ENCODE data around the gene OGA. TPM values are rescaled to one million over a fixed set of nuclear protein-coding genes. Genes with fewer than 3 reads are reported as not detected.
A peak's percentile ranks its signal among the peaks of the same experiment; 100 is the strongest.

The OGA gene
- total RNA-seq, 1 donor from 2014 or later: 96.4 TPM

DNA sequence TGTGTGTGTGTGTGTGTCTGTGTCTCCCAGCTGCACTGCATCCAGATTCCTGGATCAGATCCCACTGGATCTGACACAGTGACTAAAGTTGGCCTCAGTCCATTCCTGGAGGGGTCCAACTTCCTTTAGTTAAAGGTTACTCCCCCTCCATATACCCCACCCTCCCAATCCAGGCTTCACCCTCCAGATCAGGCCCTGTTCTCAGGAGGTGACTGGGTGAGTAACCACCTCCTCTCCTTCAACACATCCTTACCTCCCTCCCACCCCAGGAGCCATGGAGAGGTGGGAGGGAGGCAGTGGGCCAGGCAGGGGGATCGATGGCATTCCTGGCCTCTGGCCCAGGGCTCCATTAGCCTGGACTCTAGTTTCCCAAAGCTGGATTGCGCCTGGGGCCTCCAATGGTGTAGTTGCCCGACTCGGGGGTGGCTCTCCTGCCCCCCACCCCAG lies 14.1 kb upstream of the OGA start:
- H3K4me3 ChIP-seq (ENCODE audit: low read depth, low read length): no peak overlapping the region
- no peak for DNase-seq (ENCODE audit: low read depth)
- TF ChIP-seq, protein P1, sequence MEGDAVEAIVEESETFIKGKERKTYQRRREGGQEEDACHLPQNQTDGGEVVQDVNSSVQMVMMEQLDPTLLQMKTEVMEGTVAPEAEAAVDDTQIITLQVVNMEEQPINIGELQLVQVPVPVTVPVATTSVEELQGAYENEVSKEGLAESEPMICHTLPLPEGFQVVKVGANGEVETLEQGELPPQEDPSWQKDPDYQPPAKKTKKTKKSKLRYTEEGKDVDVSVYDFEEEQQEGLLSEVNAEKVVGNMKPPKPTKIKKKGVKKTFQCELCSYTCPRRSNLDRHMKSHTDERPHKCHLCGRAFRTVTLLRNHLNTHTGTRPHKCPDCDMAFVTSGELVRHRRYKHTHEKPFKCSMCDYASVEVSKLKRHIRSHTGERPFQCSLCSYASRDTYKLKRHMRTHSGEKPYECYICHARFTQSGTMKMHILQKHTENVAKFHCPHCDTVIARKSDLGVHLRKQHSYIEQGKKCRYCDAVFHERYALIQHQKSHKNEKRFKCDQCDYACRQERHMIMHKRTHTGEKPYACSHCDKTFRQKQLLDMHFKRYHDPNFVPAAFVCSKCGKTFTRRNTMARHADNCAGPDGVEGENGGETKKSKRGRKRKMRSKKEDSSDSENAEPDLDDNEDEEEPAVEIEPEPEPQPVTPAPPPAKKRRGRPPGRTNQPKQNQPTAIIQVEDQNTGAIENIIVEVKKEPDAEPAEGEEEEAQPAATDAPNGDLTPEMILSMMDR (IDR thresholded peaks at IDR 0.05; ENCODE audit: insufficient read depth, low read length, severe bottlenecking): no peak
- peaks cover 1% of the 10 kb centered on the region for H3K36me3 ChIP-seq (ENCODE audit: control insufficient read depth, insufficient read depth, low read length)
- no peaks in the 10 kb centered on the region for H3K27me3 ChIP-seq (ENCODE audit: control insufficient read depth, insufficient read depth, low read length)
- FAIRE-seq: no peak

DNA sequence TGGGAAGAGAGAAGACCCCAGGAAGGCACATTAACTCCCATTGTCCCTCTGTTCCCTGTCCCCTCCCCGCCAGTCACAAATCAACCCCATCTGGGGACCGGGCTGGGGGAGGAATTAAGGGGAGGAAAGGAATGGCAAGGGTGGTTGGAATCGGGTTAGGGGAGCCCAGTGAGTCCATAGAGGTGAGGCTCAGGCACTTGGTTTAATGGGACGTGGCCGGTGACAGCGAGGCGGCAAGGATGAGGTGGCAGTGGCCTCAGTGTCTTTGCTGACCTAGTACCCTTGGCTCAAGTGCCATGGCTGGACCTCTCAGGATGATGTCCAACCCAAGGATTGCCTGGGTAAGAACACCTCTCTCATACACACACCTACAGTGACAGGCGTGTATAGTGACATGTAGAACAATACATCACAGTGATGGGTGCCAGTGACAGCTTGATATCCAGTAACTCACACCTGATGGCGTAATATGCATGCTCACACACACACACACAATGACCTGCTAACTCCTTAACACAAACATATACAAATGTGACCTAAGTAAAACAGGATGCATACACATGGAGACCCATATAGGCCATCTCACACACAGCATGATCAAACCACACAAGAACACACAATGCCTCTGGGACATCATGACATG lies 13.0 kb upstream of the OGA start:
- H3K36me3 ChIP-seq (ENCODE audit: control insufficient read depth, insufficient read depth, low read length): peaks cover 1% of the 10 kb centered on the region
- FAIRE-seq: peak; percentile 95
- TF ChIP-seq, protein P1 (IDR thresholded peaks at IDR 0.05; ENCODE audit: insufficient read depth, low read length, severe bottlenecking): no peak
- H3K4me3 ChIP-seq (ENCODE audit: low read depth, low read length): peak overlapping the region; percentile 49
- no peak for DNase-seq (ENCODE audit: low read depth)
- H3K27me3 ChIP-seq (ENCODE audit: control insufficient read depth, insufficient read depth, low read length): no peaks in the 10 kb centered on the region

DNA sequence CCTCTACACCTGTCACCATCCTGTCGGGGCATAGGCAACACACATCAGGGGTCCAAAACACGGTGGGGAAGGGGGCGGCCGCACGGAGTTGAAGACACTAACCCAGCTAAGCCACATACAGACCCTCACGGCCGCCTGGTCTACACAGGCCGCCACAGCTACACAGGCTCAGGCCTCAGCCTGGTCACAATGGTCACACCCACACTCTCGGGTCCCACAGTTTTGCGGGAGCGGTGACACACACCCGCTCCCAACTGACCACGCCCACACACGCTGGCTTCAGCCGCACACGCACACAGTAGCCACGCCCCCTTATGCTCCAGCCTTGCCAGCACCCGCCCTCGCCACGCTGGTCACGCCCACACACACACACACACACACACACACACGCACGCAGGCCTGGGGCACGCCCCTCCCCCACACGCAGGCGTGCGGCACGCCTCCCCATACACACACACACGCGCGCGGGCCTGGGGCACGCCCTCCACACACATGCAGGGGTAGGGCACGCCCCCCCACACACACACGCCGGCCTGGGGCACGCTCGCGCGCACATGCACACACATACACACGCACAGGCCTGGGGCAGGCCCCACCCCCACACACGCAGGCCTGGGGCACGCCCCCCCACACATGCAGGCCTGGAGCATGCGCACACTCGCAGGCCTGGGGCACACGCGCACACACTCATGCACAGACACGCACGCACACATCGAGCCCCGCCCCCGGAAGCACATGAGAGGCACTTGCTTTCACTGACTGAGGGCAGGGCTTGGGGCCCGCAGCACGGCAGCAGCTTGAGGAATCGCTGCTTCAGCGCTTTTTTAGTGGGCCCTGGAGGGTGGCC lies 12.3 kb upstream of the OGA start:
- DNase-seq (ENCODE audit: low read depth) (peak; percentile 73), FAIRE-seq (peak; percentile 86)
- TF ChIP-seq, protein P1 (IDR thresholded peaks at IDR 0.05; ENCODE audit: insufficient read depth, low read length, severe bottlenecking): no peak
- Histone ChIP-seq H3K36me3 (ENCODE audit: control insufficient read depth, insufficient read depth, low read length) (peaks cover 1% of the 10 kb centered on the region), H3K4me3 (ENCODE audit: low read depth, low read length) (peak overlapping the region; percentile 49), H3K27me3 (ENCODE audit: control insufficient read depth, insufficient read depth, low read length) (no peaks in the 10 kb centered on the region)

DNA sequence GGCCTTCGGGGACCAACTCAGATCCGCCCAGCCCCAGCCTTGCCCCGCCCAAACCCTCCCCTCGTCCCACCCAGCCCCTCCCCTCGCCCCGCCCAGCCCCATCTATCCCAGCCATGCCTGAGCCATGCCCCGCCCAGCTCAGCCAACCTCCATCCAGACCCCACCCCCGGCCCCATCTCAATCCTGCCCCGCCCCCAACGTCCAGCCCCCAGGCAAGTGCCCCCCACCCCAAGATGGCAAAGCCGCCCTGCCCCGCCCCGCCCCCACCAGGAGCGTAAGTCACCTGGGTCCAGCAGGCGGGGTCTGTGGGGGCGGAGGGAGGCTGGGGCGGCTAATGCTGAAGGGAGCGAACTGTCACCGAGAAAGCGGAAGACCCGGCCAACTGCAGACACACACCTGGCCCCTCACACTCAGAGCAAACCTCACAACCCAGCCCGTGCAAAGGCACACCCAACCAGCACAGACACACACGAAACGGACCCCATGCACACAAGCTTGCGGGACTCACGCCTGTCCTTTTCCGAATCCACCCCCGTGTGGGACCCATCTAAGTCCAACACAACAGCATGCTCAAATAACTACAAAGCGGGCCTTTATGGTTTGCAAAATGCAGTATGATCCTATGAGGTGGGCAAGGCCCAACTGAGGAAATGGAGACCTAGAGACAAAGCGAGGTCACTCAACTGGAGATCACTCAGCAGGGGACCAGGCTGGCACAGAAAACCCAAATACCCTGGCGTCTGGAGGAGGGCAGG lies 11.5 kb upstream of the OGA start:
- Histone ChIP-seq H3K36me3 (ENCODE audit: control insufficient read depth, insufficient read depth, low read length) (peaks cover 1% of the 10 kb centered on the region), H3K4me3 (ENCODE audit: low read depth, low read length) (peak overlapping the region; percentile 49), H3K27me3 (ENCODE audit: control insufficient read depth, insufficient read depth, low read length) (no peaks in the 10 kb centered on the region)
- FAIRE-seq: no peak
- no peak for DNase-seq (ENCODE audit: low read depth)
- TF ChIP-seq, protein P1 (IDR thresholded peaks at IDR 0.05; ENCODE audit: insufficient read depth, low read length, severe bottlenecking): no peak

DNA sequence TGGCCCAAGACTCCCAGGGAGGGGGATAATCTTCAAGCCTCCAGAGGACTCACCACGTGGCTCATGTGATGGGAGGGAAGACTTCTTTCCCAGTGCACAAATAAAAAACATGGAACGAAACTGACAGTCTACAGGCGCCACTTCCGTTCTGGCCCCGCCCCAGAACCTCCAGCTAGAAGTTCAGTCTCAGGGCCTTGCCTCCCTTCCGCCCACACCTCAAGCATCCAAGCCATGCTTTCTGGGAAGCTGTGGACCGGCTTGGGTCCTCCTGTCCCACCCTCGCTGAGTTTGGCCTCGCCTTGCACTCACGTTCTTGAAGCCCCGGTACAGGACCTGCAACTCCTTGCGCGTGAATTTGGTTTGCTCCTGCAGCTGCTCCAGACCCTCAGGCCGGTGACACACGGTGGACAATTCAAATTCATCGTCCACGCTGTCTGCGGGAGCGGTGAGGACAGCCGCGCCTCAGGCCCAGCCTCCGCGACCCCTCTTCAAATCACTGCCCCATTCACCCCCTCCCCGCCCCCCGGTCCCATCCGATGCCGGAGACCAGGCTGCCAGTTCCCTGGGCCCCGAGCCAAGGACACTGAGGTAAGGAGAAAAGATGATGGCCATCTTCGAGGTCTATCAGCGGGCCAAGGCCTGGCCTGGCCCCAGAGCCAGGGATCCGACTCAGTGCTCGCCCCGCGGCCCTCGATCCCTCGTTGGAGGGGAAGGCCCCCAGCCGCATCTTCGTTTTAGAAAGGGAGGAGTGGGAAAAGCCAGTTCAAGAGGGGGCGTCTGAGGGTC lies 10.7 kb upstream of the OGA start:
- no peak for FAIRE-seq
- Histone ChIP-seq H3K4me3 (ENCODE audit: low read depth, low read length) (peak overlapping the region; percentile 31), H3K36me3 (ENCODE audit: control insufficient read depth, insufficient read depth, low read length) (peaks cover 1% of the 10 kb centered on the region)

More for the DNA sequence above, 10.7 kb upstream of the OGA start:
- no peak for DNase-seq (ENCODE audit: low read depth)
- TF ChIP-seq, protein P1 (IDR thresholded peaks at IDR 0.05; ENCODE audit: insufficient read depth, low read length, severe bottlenecking): no peak
- no peaks in the 10 kb centered on the region for H3K27me3 ChIP-seq (ENCODE audit: control insufficient read depth, insufficient read depth, low read length)
